HepG2 (cell line): ENCODE data around the gene C19orf47. TPM values are rescaled to one million over a fixed set of nuclear protein-coding genes. Genes with fewer than 3 reads are reported as not detected.

ENCODE experiments used
- AGO1 ChIP-seq: fragments of 200-400 bp; formaldehyde crosslinking; IDR thresholded peaks from 2 replicates; pipeline ENCODE4 v1.6.1; 2017; ENCODE audit warnings: mild to moderate bottlenecking, low read depth, low read length, moderate library complexity; ENCODE audit not compliant: poor library complexity, severe bottlenecking
- E2F2 ChIP-seq: sonication (generic); formaldehyde crosslinking; IDR thresholded peaks from 2 replicates; pipeline ENCODE4 v1.4.0; 2020; ENCODE audit warnings: missing genetic modification reagents, borderline replicate concordance
- HNRNPL ChIP-seq: fragments of 200-400 bp; formaldehyde crosslinking; IDR thresholded peaks from 2 replicates; pipeline ENCODE4 v1.6.1; 2017; ENCODE audit warnings: mild to moderate bottlenecking, low read depth, low read length
- JUN ChIP-seq: sonication (generic); formaldehyde crosslinking; IDR thresholded peaks from 2 replicates; pipeline ENCODE4 v1.4.0; 2020; ENCODE audit warnings: mild to moderate bottlenecking, missing genetic modification reagents
- MLX ChIP-seq: IDR thresholded peaks from 2 replicates; pipeline ENCODE4 v1.6.1; 2016
- NR3C1 ChIP-seq: sonication (generic); formaldehyde crosslinking; IDR thresholded peaks from 2 replicates; pipeline ENCODE4 v1.4.0; 2020; ENCODE audit warnings: missing genetic modification reagents
- REXO4 ChIP-seq: sonication (generic); formaldehyde crosslinking; IDR thresholded peaks from 2 replicates; pipeline ENCODE4 v1.8.0; 2022; ENCODE audit warnings: missing genetic modification reagents, mild to moderate bottlenecking, borderline replicate concordance
- SMARCC2 ChIP-seq: fragments of 450-650 bp; IDR thresholded peaks from 2 replicates; pipeline ENCODE4 v1.6.1; 2017; ENCODE audit warnings: antibody characterized with exemption, mild to moderate bottlenecking
- STAT5B ChIP-seq: sonication (generic); formaldehyde crosslinking; IDR thresholded peaks from 2 replicates; pipeline ENCODE4 v1.4.0; 2020; ENCODE audit warnings: missing genetic modification reagents
- TAF15 ChIP-seq: fragments of 200-400 bp; formaldehyde crosslinking; IDR thresholded peaks from one replicate; pipeline ENCODE4 v1.6.1; 2018; ENCODE audit warnings: mild to moderate bottlenecking, low read depth, low read length; ENCODE audit not compliant: poor library complexity, severe bottlenecking
- YEATS2 ChIP-seq: sonication (generic); formaldehyde crosslinking; IDR thresholded peaks from 2 replicates; pipeline ENCODE4 v1.4.0; 2020; ENCODE audit warnings: missing genetic modification reagents, borderline replicate concordance
- ZMYM4 ChIP-seq: sonication (generic); formaldehyde crosslinking; IDR thresholded peaks from 2 replicates; pipeline ENCODE4 v1.8.1; 2023; ENCODE audit warnings: mild to moderate bottlenecking, missing genetic modification reagents
- ZNF143 ChIP-seq: sonication (generic); formaldehyde crosslinking; IDR thresholded peaks from 2 replicates; pipeline ENCODE4 v1.4.0; 2020; ENCODE audit warnings: missing genetic modification reagents
- ZNF24 ChIP-seq: fragments of 450-650 bp; IDR thresholded peaks from 2 replicates; pipeline ENCODE4 v1.6.1; 2017; ENCODE audit warnings: antibody characterized with exemption, mild to moderate bottlenecking
- ZNF264 ChIP-seq: sonication (generic); formaldehyde crosslinking; IDR thresholded peaks from 2 replicates; pipeline ENCODE4 v1.4.0; 2020; ENCODE audit warnings: missing genetic modification reagents
- ZNF746 ChIP-seq: sonication (generic); formaldehyde crosslinking; IDR thresholded peaks from 2 replicates; pipeline ENCODE4 v1.8.0; 2022; ENCODE audit warnings: mild to moderate bottlenecking, missing genetic modification reagents
- polyA plus RNA-seq, 8 experiments: library from polyadenylated mRNA; depleted of rRNA in 3 of 8; stranded (reverse) in 7 of 8; unstranded in 1 of 8; fragments of >200 nt; fragmentation: Illumina TruSeq in 4 of 8; extraction: Trizol in 4 of 8; gene quantifications; 2 replicates each; pipeline versions ENCODE4 v1.2.1 to v1.2.3, GENCODE V29; 2011 to 2016; ENCODE audit warnings: low read depth in 4 of 8, missing spikeins in 1 of 8, mixed read lengths in 1 of 8; ENCODE audit not compliant: insufficient read depth in 1 of 8
- total RNA-seq, 5 experiments: library from RNA; depleted of rRNA; stranded (reverse); fragments of >200 nt; fragmentation: Illumina TruSeq; extraction: Trizol; gene quantifications; 2 replicates each; pipeline ENCODE4 v1.2.3, GENCODE V29; 2016; ENCODE audit warnings: low read depth in 1 of 5
- TF ChIP-seq, protein P1 (sequence below): sonication (generic); formaldehyde crosslinking; conservative IDR thresholded peaks from 2 replicates; pipeline ENCODE4 v1.4.0; 2020; ENCODE audit warnings: mild to moderate bottlenecking, missing genetic modification reagents, moderate library complexity
- TF ChIP-seq, protein P2 (sequence below): sonication (generic); formaldehyde crosslinking; IDR thresholded peaks from 2 replicates; pipeline ENCODE4 v1.4.0; 2020; ENCODE audit warnings: missing genetic modification reagents
- TF ChIP-seq, protein P3 (sequence below): sonication (generic); formaldehyde crosslinking; IDR thresholded peaks from 2 replicates; pipeline ENCODE4 v1.5.1; 2020; ENCODE audit warnings: missing genetic modification reagents, mild to moderate bottlenecking, borderline replicate concordance

The C19orf47 gene
- total and polyA plus RNA-seq, 2 of the 13 experiments (the other 11 are each of a cell fraction or from before 2014, with no cell fraction given) = 8.1 to 10.6 TPM

DNA sequence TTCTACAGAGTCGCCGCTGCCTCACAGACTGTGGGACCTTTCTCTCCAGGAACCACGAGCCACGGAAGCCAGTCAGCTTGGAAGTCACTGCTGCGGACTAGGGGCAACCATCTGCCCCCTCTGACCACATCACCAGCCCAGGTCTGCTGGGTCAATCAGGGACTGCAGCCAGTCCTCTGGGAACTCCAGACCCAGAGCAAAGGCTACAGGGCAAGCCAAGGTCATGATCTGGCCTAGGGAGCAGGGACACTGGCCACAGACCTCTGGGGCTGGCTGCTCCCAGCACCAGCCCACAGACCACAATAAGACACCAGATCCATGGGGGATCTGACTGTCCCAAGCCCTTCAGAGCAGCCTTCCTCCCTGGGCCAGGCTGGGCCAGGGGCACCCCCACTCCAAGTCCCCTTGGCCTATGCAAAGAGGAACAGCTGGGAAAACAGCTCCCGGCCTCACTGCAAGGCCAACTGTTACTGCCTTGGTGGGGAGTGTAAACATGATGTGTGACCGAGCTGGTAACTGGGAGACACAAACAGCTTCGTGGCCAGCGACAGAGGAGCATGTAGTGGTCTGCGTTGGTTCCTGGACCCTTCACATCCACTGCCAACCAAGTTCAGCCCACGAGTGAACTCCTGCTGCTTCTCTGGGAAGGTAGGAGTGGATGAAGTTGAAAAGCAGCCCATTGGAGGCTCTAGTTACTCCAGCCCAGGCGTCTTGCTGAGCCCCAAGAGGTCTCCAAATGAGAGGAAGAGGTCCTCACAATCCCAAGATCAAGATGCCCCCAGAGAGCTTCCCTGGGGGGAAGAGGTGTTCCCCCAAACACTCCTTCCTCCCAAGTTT, 64.6 kb downstream of the C19orf47 start (continued):
- no peak for TF ChIP-seq YEATS2 (CRISPR knock-in tag)
- TF ChIP-seq, protein P1, sequence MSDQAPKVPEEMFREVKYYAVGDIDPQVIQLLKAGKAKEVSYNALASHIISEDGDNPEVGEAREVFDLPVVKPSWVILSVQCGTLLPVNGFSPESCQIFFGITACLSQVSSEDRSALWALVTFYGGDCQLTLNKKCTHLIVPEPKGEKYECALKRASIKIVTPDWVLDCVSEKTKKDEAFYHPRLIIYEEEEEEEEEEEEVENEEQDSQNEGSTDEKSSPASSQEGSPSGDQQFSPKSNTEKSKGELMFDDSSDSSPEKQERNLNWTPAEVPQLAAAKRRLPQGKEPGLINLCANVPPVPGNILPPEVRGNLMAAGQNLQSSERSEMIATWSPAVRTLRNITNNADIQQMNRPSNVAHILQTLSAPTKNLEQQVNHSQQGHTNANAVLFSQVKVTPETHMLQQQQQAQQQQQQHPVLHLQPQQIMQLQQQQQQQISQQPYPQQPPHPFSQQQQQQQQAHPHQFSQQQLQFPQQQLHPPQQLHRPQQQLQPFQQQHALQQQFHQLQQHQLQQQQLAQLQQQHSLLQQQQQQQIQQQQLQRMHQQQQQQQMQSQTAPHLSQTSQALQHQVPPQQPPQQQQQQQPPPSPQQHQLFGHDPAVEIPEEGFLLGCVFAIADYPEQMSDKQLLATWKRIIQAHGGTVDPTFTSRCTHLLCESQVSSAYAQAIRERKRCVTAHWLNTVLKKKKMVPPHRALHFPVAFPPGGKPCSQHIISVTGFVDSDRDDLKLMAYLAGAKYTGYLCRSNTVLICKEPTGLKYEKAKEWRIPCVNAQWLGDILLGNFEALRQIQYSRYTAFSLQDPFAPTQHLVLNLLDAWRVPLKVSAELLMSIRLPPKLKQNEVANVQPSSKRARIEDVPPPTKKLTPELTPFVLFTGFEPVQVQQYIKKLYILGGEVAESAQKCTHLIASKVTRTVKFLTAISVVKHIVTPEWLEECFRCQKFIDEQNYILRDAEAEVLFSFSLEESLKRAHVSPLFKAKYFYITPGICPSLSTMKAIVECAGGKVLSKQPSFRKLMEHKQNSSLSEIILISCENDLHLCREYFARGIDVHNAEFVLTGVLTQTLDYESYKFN = peak; percentile 77
- TF ChIP-seq ZNF746 (CRISPR knock-in tag) = 0 out of 2 replicates have a peak, but pooled peaks have one; percentile 29
- TF ChIP-seq JUN = 0 out of 2 replicates have a peak, but pooled peaks have one; percentile 31
- TF ChIP-seq ZNF24 = no peak
- no peak for TF ChIP-seq NR3C1
- TF ChIP-seq ZNF143 (CRISPR knock-in tag) = no peak
- no peak for TF ChIP-seq STAT5B (CRISPR knock-in tag)
- TF ChIP-seq, protein P2, sequence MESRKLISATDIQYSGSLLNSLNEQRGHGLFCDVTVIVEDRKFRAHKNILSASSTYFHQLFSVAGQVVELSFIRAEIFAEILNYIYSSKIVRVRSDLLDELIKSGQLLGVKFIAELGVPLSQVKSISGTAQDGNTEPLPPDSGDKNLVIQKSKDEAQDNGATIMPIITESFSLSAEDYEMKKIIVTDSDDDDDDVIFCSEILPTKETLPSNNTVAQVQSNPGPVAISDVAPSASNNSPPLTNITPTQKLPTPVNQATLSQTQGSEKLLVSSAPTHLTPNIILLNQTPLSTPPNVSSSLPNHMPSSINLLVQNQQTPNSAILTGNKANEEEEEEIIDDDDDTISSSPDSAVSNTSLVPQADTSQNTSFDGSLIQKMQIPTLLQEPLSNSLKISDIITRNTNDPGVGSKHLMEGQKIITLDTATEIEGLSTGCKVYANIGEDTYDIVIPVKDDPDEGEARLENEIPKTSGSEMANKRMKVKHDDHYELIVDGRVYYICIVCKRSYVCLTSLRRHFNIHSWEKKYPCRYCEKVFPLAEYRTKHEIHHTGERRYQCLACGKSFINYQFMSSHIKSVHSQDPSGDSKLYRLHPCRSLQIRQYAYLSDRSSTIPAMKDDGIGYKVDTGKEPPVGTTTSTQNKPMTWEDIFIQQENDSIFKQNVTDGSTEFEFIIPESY (CRISPR knock-in tag) = peak; percentile 7; the same call in 1 of the 2 replicates
- no peak for TF ChIP-seq TAF15
- TF ChIP-seq ZNF264 = 0 out of 2 replicates have a peak, but pooled peaks have one; percentile 44
- no peak for TF ChIP-seq AGO1
- TF ChIP-seq MLX = 0 out of 2 replicates have a peak, but pooled peaks have one; percentile 5
- TF ChIP-seq, protein P3, sequence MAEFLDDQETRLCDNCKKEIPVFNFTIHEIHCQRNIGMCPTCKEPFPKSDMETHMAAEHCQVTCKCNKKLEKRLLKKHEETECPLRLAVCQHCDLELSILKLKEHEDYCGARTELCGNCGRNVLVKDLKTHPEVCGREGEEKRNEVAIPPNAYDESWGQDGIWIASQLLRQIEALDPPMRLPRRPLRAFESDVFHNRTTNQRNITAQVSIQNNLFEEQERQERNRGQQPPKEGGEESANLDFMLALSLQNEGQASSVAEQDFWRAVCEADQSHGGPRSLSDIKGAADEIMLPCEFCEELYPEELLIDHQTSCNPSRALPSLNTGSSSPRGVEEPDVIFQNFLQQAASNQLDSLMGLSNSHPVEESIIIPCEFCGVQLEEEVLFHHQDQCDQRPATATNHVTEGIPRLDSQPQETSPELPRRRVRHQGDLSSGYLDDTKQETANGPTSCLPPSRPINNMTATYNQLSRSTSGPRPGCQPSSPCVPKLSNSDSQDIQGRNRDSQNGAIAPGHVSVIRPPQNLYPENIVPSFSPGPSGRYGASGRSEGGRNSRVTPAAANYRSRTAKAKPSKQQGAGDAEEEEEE (CRISPR knock-in tag) = peak; percentile 30; the same call in 1 of the 2 replicates
- no peak for TF ChIP-seq HNRNPL
- TF ChIP-seq ZMYM4 (CRISPR knock-in tag) = peak; percentile 61
- no peak for TF ChIP-seq E2F2 (CRISPR knock-in tag)
- TF ChIP-seq SMARCC2 = no peak
- TF ChIP-seq REXO4 (CRISPR knock-in tag) = no peak
